Adrenal gland (tissue), 12 donors: Measurements from ENCODE around the gene SLC25A47. TPM values are rescaled to one million over a fixed set of nuclear protein-coding genes. Genes with fewer than 3 reads are reported as not detected.

Experiments used
- DNase-seq, 7 donors: peaks; one replicate each; pipeline ENCODE4 v3.0.0-alpha.2; 2019 to 2020
- H3K27ac ChIP-seq, 5 donors: fragments of 200-600 bp; sonication (generic) in 4 of 5; 1 replicate in 3 of 5; 2 replicates in 2 of 5; pipeline versions ENCODE4 v1.5.1 to v1.8.0; 2016 to 2020; ENCODE audit warnings: mild to moderate bottlenecking in 1 of 5
- H3K27me3 ChIP-seq: fragments of 200-600 bp; 2 replicates; pipeline ENCODE4 v1.8.0; 2021
- H3K36me3 ChIP-seq, 2 donors: fragments of 200-600 bp; replicated peaks in 1 of 2; 1 replicate in 1 of 2; 2 replicates in 1 of 2; pipeline versions ENCODE4 v1.5.1 to v1.8.0; 2018 to 2022
- H3K4me1 ChIP-seq, 2 donors: fragments of 200-600 bp; replicated peaks in 1 of 2; 1 replicate in 1 of 2; 2 replicates in 1 of 2; pipeline versions ENCODE4 v1.5.1 to v1.8.0; 2018 to 2021
- H3K4me3 ChIP-seq, 4 donors: fragments of 200-600 bp; sonication (generic) in 3 of 4; one replicate each; pipeline ENCODE4 v1.5.1; 2016 to 2018
- H3K9me3 ChIP-seq, 3 donors: fragments of 200-600 bp; sonication (generic) in 1 of 3; replicated peaks in 1 of 3; 1 replicate in 2 of 3; 2 replicates in 1 of 3; pipeline versions ENCODE4 v1.5.1 to v1.8.0; 2016 to 2021
- POLR2A ChIP-seq, 2 donors: fragments of 450-650 bp; IDR thresholded peaks; one replicate each; pipeline ENCODE4 v1.6.1; 2017; ENCODE audit warnings: antibody characterized with exemption in 2 of 2, mild to moderate bottlenecking in 2 of 2, moderate library complexity in 1 of 2
- WGBS, 4 donors: extraction: QIAGEN DNeasy Blood & Tissue Kit in 2 of 4; methylation state at CpG; one replicate each; pipeline versions ENCODE4 v1.1.5 to v1.1.7; 2013 to 2017; 5-methylcytosine and 5-hydroxymethylcytosine counted together
- intact Hi-C, 2 donors: fragments of 100-400 bp; cut with DNase I; formaldehyde crosslinking; loops; one replicate each; pipeline versions ENCODE4 v1.14.1 to v1.15.0; 2022 to 2023
- polyA plus RNA-seq, 3 donors: library from polyadenylated mRNA; stranded (reverse); fragments of 200-250 nt in 2 of 3; fragments of 350-450 nt in 1 of 3; fragmentation: Illumina TruSeq in 1 of 3; extraction: RNeasy Lipid Tissue Mini Kit (QIAGEN cat#74804) in 1 of 3; gene quantifications; one replicate each; pipeline ENCODE4 v1.2.3, GENCODE V29; 2013 to 2014
- total RNA-seq, 9 donors: library from RNA; depleted of rRNA in 4 of 9; stranded (reverse); fragments of >200 nt in 4 of 9; fragments of 120-200 nt in 1 of 9; fragmentation: NEBNext Ultra II Directional in 1 of 9; extraction: Animal tissue kit (Norgen Biotek cat#: 25700) in 1 of 9; gene quantifications; one replicate each; pipeline versions ENCODE4 v1.1.0 to v1.2.4, GENCODE V29; 2013 to 2023
- TF ChIP-seq, protein P1 (sequence below), 6 experiments: fragments of 450-650 bp in 4 of 6; fragments of 200-600 bp in 2 of 6; sonication (generic) in 1 of 6; IDR thresholded peaks; 1 replicate in 5 of 6; 2 replicates in 1 of 6; pipeline versions ENCODE4 v1.5.1 to v1.8.0; 2016 to 2021; ENCODE audit warnings: antibody characterized with exemption in 6 of 6, mild to moderate bottlenecking in 2 of 6, moderate library complexity in 1 of 6
- donor health status: healthy with polysubstance abuse.
- donor health status: Bipolar disorder and iron deficiency.
- donor health status: DM: yes; HTN: yes; CAD: no.
- donor health status: DM: no; HTN: no; CAD: no.
- donor health status: DM: no; HTN: no; CAD: no.
- donor health status: DM: yes; HTN: yes; CAD: no.

SLC25A47 gene
- total and polyA plus RNA-seq, 12 donors, result 0.07 to 0.28 (median 0.14) TPM; not detected in 9

DNA sequence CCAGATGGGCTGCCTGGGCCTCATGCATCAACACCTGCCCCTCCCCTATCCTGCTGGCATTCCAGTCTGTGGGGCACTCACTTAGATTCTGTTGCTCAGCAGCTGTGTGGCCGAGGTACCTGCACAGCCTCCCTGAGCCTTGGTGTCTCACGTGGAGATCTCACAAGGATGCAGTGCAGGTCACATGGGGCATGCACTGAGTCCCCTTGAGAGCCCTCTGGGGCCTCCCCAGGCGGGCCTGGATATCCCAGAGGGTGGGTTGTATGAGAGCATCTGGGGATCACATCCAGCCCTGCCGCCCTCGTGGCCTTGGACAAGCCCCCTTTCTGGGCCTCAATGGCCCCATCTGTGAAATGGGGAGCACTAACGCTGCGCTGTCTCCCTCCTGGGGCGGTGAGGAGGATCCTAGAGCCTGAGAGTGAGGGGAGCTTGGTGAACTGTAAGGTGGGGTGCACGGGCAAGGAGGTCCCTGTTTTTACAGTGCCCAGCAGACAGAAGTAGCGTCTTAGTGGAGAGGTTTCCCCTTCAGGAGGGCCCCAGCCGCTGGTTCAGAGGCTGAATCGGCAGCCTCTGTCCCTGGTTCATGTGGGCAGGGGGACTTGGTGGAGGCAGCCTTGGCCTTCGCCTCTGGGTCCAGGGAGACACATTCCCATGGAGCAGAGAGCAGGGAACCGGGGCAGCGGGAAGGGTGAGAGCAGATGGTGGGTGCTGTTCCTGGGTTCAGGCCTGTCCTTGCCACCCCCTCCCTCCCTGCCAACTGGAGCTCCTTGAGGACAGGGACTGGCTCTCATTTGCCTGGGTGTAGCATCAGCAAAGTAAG is 791 bp upstream of the SLC25A47 start:
- WGBS, 4 donors, result 88 to 92% (median 90%) methylated on average over 9 to 15 of the region's 15 CpGs
- TF ChIP-seq, protein P1, sequence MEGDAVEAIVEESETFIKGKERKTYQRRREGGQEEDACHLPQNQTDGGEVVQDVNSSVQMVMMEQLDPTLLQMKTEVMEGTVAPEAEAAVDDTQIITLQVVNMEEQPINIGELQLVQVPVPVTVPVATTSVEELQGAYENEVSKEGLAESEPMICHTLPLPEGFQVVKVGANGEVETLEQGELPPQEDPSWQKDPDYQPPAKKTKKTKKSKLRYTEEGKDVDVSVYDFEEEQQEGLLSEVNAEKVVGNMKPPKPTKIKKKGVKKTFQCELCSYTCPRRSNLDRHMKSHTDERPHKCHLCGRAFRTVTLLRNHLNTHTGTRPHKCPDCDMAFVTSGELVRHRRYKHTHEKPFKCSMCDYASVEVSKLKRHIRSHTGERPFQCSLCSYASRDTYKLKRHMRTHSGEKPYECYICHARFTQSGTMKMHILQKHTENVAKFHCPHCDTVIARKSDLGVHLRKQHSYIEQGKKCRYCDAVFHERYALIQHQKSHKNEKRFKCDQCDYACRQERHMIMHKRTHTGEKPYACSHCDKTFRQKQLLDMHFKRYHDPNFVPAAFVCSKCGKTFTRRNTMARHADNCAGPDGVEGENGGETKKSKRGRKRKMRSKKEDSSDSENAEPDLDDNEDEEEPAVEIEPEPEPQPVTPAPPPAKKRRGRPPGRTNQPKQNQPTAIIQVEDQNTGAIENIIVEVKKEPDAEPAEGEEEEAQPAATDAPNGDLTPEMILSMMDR (IDR thresholded peaks at IDR 0.05), result no peak
- TF ChIP-seq POLR2A (IDR thresholded peaks at IDR 0.05), result no peak
- DNase-seq, result no peak
- no peaks in the 10 kb centered on the region for H3K9me3 ChIP-seq
- H3K4me3 ChIP-seq, result no peak overlapping the region
- H3K36me3 ChIP-seq, result no peaks in the 10 kb centered on the region
- H3K27ac ChIP-seq, result no peak overlapping the region
- H3K27me3 ChIP-seq, result no peaks in the 10 kb centered on the region
- peaks cover 5 to 14% of the 10 kb centered on the region in 2 donors for H3K4me1 ChIP-seq
- intact Hi-C loops, result no loop called here

DNA sequence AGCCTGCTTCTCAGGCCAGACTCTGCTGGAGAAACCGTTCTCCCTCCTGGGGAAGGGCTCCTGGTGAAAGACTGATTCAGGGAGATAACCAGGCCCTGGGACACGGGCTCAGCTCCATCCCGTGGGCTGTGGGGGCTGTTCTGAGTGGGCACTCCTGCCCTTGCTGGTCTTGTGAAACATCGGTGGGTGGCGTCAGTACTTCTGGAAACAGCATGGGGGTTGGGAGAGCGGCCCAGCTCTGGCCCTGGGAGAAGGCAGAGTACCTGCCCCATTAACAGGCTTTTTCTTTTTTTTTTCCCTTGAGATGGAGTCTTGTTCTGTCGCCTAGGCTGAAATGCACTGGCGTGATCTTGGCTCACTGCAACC is 786 bp downstream of the SLC25A47 start:
- Histone ChIP-seq H3K4me3 (no peak overlapping the region), H3K4me1 (no peaks in the 10 kb centered on the region), H3K9me3 (no peaks in the 10 kb centered on the region), H3K36me3 (no peaks in the 10 kb centered on the region), H3K27me3 (no peaks in the 10 kb centered on the region), H3K27ac (no peak overlapping the region)
- intact Hi-C loops, result no loop called here
- TF ChIP-seq POLR2A (IDR thresholded peaks at IDR 0.05), result no peak
- TF ChIP-seq, protein P1 (IDR thresholded peaks at IDR 0.05), result no peak
- 89 to 96% (median 93%) methylated on average over 8 of the region's 8 CpGs for WGBS, 4 donors
- DNase-seq, result no peak

DNA sequence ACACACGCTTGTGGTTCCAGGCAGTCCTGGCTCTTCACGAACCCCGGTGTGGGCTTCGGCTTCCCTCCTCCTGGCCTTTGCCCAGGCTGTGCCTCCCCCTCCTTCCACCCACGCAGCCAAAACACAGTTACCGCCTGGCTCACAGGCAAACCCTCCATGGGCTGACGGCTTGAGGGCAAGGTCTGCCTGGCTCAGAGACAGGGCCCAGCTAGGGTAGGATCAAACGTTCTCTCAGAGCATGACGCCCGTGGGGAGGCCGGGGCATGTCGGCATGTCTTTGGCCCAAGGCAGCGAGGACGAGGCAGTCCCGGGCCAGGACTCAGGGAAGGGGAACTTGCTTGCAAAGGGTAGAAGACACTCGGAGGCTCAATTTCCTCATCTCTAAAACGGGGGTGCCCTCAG is 2.1 kb downstream of the SLC25A47 start:
- Histone ChIP-seq H3K27ac (no peak overlapping the region), H3K36me3 (no peaks in the 10 kb centered on the region), H3K9me3 (no peaks in the 10 kb centered on the region), H3K27me3 (no peaks in the 10 kb centered on the region), H3K4me3 (no peak overlapping the region), H3K4me1 (no peaks in the 10 kb centered on the region)
- intact Hi-C loops, result no loop called here
- 70 to 92% (median 81%) methylated on average over 11 to 17 of the region's 17 CpGs for WGBS, 4 donors
- TF ChIP-seq, protein P1 (IDR thresholded peaks at IDR 0.05), result no peak
- no peak for TF ChIP-seq POLR2A (IDR thresholded peaks at IDR 0.05)
- DNase-seq, result no peak

DNA sequence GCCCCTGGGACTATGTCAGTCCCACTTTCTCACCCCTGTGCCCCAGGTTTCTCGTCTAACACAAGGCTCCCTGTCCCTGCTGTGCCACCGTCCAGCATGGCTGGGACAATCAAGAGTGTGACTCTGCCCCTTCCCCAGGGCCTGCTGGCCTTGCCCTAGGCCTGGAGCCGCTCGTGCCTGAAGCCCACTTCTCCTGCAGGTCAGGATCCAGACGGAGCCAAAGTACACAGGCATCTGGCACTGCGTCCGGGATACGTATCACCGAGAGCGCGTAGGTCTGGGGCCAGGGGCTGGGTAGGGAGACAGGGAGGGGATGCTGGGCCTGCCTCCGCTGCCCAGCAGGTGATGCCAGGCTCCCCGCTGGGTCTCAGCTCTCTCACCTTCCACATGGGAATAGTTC is 2.8 kb downstream of the SLC25A47 start:
- Histone ChIP-seq H3K4me3 (no peak overlapping the region), H3K9me3 (no peaks in the 10 kb centered on the region), H3K27me3 (no peaks in the 10 kb centered on the region), H3K36me3 (no peaks in the 10 kb centered on the region), H3K4me1 (no peaks in the 10 kb centered on the region), H3K27ac (no peak overlapping the region)
- WGBS, 4 donors, result 93 to 94% (median 93%) methylated on average over 4 to 13 of the region's 13 CpGs
- no peak for TF ChIP-seq POLR2A (IDR thresholded peaks at IDR 0.05)
- TF ChIP-seq, protein P1 (IDR thresholded peaks at IDR 0.05), result no peak
- no peak for DNase-seq
- intact Hi-C loops, result no loop called here
